ENCODE measurements around the gene ATP6V0D1.

GRCh38 chr16:67525176-67525860 is 44.4 kb upstream of the ATP6V0D1 start:
- TF ChIP-seq ELF4 (IDR thresholded peaks at IDR 0.05) (no peak), ZNF384 (IDR thresholded peaks at IDR 0.05) (no peak), BHLHE40 (IDR thresholded peaks at IDR 0.05; ENCODE audit: borderline replicate concordance) (no peak), CTBP1 (IDR thresholded peaks at IDR 0.05; ENCODE audit: borderline replicate concordance) (no peak)

Measured in HEK293T (cell line).